HepG2 (cell line): ENCODE results near the gene OPN1LW. TPM values are rescaled to one million over a fixed set of nuclear protein-coding genes. Genes with fewer than 3 reads are reported as not detected.

Source experiments
- ATAC-seq: fragments of 200-7000 bp; cut with Tn5 transposase; 3 replicates; pipeline ENCODE4 v1.9.1; 2020; ENCODE audit warnings: mild to moderate bottlenecking, moderate library complexity
- BruUV-seq: library from RNA; stranded (reverse); fragments of 400-500 nt; replicated peaks from 2 replicates; lab custom pipeline; 2021; lab: Mats Ljungman, UMichigan
- CTCF ChIA-PET: fragments of 300-600 bp; formaldehyde crosslinking; extraction: SDS; loops from one replicate; lab custom pipeline; 2021; ENCODE audit warnings: low total read pairs, inconsistent platforms, low intra/inter-chr PET ratio; lab: Yijun Ruan, JAX
- POLR2A ChIA-PET: fragments of 350-600 bp; sonication (Branson Sonifier 250); formaldehyde crosslinking; loops from one replicate; lab custom pipeline; 2020; ENCODE audit warnings: antibody characterized with exemption, inconsistent platforms; lab: Yijun Ruan, JAX
- DNase-seq: peaks from one replicate; pipeline ENCODE4 v3.0.0-alpha.2; 2015; ENCODE audit warnings: low spot score
- FAIRE-seq: peaks from 3 replicates; lab custom pipeline; 2011; peaks lifted over from hg19 to GRCh38; lab: Jason Lieb, UNC
- H2AFZ ChIP-seq: one replicate; pipeline ENCODE4 v1.6.1; 2011; ENCODE audit warnings: low read length, inconsistent platforms
- H3K27ac ChIP-seq: fragments of 300-600 bp; 3 replicates; pipeline ENCODE4 v1.8.0; 2011; ENCODE audit warnings: mixed run types, mild to moderate bottlenecking, mixed read lengths, low read length, inconsistent platforms; ENCODE audit not compliant: insufficient read depth; ENCODE audit errors: extremely low read length
- H3K27me3 ChIP-seq, 2 experiments: fragments of 200-600 bp in 1 of 2; 2 replicates in 1 of 2; 3 replicates in 1 of 2; pipeline versions ENCODE4 v1.6.0 to v1.8.0; 2011; ENCODE audit warnings: low read length in 2 of 2, mild to moderate bottlenecking in 2 of 2, moderate library complexity in 2 of 2, inconsistent platforms in 1 of 2; ENCODE audit not compliant: insufficient read depth in 2 of 2, control insufficient read depth in 1 of 2
- H3K36me3 ChIP-seq, 2 experiments: fragments of 200-600 bp in 1 of 2; replicated peaks in 1 of 2; 2 replicates in 1 of 2; 3 replicates in 1 of 2; pipeline versions ENCODE4 v1.5.1 to v1.8.0; 2011; ENCODE audit warnings: low read length in 2 of 2, inconsistent platforms in 1 of 2; ENCODE audit not compliant: insufficient read depth in 2 of 2, control insufficient read depth in 1 of 2
- H3K4me1 ChIP-seq: 2 replicates; pipeline ENCODE4 v1.5.1; 2012; ENCODE audit warnings: low read length, inconsistent platforms; ENCODE audit not compliant: insufficient read depth
- H3K4me2 ChIP-seq: 2 replicates; pipeline ENCODE4 v1.6.0; 2011; ENCODE audit warnings: low read depth, low read length, inconsistent platforms
- H3K4me3 ChIP-seq, 3 experiments: fragments of 200-600 bp in 1 of 3; sonication (generic), shearing (Covaris generic) in 1 of 3; replicated peaks in 1 of 3; 2 replicates each; pipeline ENCODE4 v1.5.1; 2011 to 2016; ENCODE audit warnings: low read length in 3 of 3, inconsistent platforms in 2 of 3, low read depth in 2 of 3, mild to moderate bottlenecking in 2 of 3, control low read depth in 1 of 3, mixed read lengths in 1 of 3; ENCODE audit not compliant: insufficient read depth in 1 of 3
- H3K79me2 ChIP-seq: one replicate; pipeline ENCODE4 v1.6.1; 2011; ENCODE audit warnings: low read length, inconsistent platforms; ENCODE audit not compliant: insufficient read depth
- H3K9ac ChIP-seq: 2 replicates; pipeline ENCODE4 v1.6.0; 2011; ENCODE audit warnings: mild to moderate bottlenecking, low read depth, low read length, inconsistent platforms; ENCODE audit not compliant: insufficient read depth
- H3K9me3 ChIP-seq: 2 replicates; pipeline ENCODE4 v1.5.1; 2012; ENCODE audit warnings: mild to moderate bottlenecking, low read length
- H4K20me1 ChIP-seq: 2 replicates; pipeline ENCODE4 v1.6.0; 2011; ENCODE audit warnings: inconsistent platforms, mild to moderate bottlenecking, low read length, moderate library complexity; ENCODE audit not compliant: insufficient read depth
- ETV6 ChIP-seq: sonication (generic); formaldehyde crosslinking; conservative IDR thresholded peaks from 2 replicates; pipeline ENCODE4 v1.4.0; 2020; ENCODE audit warnings: missing genetic modification reagents
- EZH2 ChIP-seq: conservative IDR thresholded peaks from 2 replicates; pipeline ENCODE4 v1.6.1; 2012; ENCODE audit warnings: mild to moderate bottlenecking, low read depth, low read length, moderate library complexity
- GMEB2 ChIP-seq: IDR thresholded peaks from 2 replicates; pipeline ENCODE4 v1.6.1; 2016; ENCODE audit warnings: missing biosample characterization, missing genetic modification reagents, low read depth
- HHEX ChIP-seq: IDR thresholded peaks from 2 replicates; pipeline ENCODE4 v1.6.1; 2016; ENCODE audit warnings: control low read depth
- HINFP ChIP-seq: sonication (generic); formaldehyde crosslinking; IDR thresholded peaks from 2 replicates; pipeline ENCODE4 v1.4.0; 2020; ENCODE audit warnings: low read depth, mild to moderate bottlenecking, missing genetic modification reagents
- KDM2A ChIP-seq: sonication (generic); formaldehyde crosslinking; IDR thresholded peaks from 2 replicates; pipeline ENCODE4 v1.4.0; 2020; ENCODE audit warnings: low read depth, missing genetic modification reagents, borderline replicate concordance
- NR0B2 ChIP-seq: sonication (generic); formaldehyde crosslinking; IDR thresholded peaks from 2 replicates; pipeline ENCODE4 v1.4.0; 2020; ENCODE audit warnings: mild to moderate bottlenecking, missing genetic modification reagents
- REL ChIP-seq: sonication (generic); formaldehyde crosslinking; conservative IDR thresholded peaks from 2 replicates; pipeline ENCODE4 v1.8.0; 2022; ENCODE audit warnings: mild to moderate bottlenecking, missing genetic modification reagents, moderate library complexity
- SALL1 ChIP-seq: sonication (generic); formaldehyde crosslinking; IDR thresholded peaks from 2 replicates; pipeline ENCODE4 v1.8.0; 2022; ENCODE audit warnings: mild to moderate bottlenecking, missing genetic modification reagents
- ZBTB34 ChIP-seq: sonication (generic); formaldehyde crosslinking; IDR thresholded peaks from 2 replicates; pipeline ENCODE4 v1.8.0; 2022; ENCODE audit warnings: mild to moderate bottlenecking, missing genetic modification reagents
- ZNF260 ChIP-seq: sonication (generic); formaldehyde crosslinking; IDR thresholded peaks from 2 replicates; pipeline ENCODE4 v1.4.0; 2020; ENCODE audit warnings: missing genetic modification reagents, low read depth, mild to moderate bottlenecking, borderline replicate concordance
- ZNF30 ChIP-seq: sonication (generic); formaldehyde crosslinking; IDR thresholded peaks from 2 replicates; pipeline ENCODE4 v1.5.0; 2020; ENCODE audit warnings: mild to moderate bottlenecking, missing genetic modification reagents
- ZNF333 ChIP-seq: sonication (generic); formaldehyde crosslinking; IDR thresholded peaks from 2 replicates; pipeline ENCODE4 v1.4.0; 2020; ENCODE audit warnings: mild to moderate bottlenecking, missing genetic modification reagents, borderline replicate concordance
- ZNF780A ChIP-seq: sonication (generic); formaldehyde crosslinking; IDR thresholded peaks from 2 replicates; pipeline ENCODE4 v1.8.0; 2022; ENCODE audit warnings: mild to moderate bottlenecking, missing genetic modification reagents, moderate library complexity
- ZNF879 ChIP-seq: sonication (generic); formaldehyde crosslinking; IDR thresholded peaks from 2 replicates; pipeline ENCODE4 v1.8.1; 2023; ENCODE audit warnings: missing genetic modification reagents
- WGBS: methylation state at CpG from one replicate; pipeline ENCODE4 v1.1.6; 2017; ENCODE audit warnings: low lambda C conversion rate; 5-methylcytosine and 5-hydroxymethylcytosine counted together
- in situ Hi-C: cut with HindIII; loops from 2 replicates; pipeline ENCODE4 v1.10.0; 2017; ENCODE audit warnings: low pct_unique_long_range_greater_than_20kb; ENCODE audit not compliant: extremely low pct_ligation_motif_present
- intact Hi-C: fragments of 100-400 bp; cut with micrococcal nuclease; formaldehyde crosslinking; loops from one replicate; pipeline ENCODE4 v1.10.0; 2022; ENCODE audit not compliant: unreplicated experiment
- polyA plus RNA-seq, 8 experiments: library from polyadenylated mRNA; depleted of rRNA in 3 of 8; stranded (reverse) in 7 of 8; unstranded in 1 of 8; fragments of >200 nt; fragmentation: Illumina TruSeq in 4 of 8; extraction: Trizol in 4 of 8; gene quantifications; 2 replicates each; pipeline versions ENCODE4 v1.2.1 to v1.2.3, GENCODE V29; 2011 to 2016; ENCODE audit warnings: low read depth in 4 of 8, missing spikeins in 1 of 8, mixed read lengths in 1 of 8; ENCODE audit not compliant: insufficient read depth in 1 of 8
- total RNA-seq, 5 experiments: library from RNA; depleted of rRNA; stranded (reverse); fragments of >200 nt; fragmentation: Illumina TruSeq; extraction: Trizol; gene quantifications; 2 replicates each; pipeline ENCODE4 v1.2.3, GENCODE V29; 2016; ENCODE audit warnings: low read depth in 1 of 5

The OPN1LW gene
- total and polyA plus RNA-seq, 2 of the 13 experiments (the other 11 are each of a cell fraction or from before 2014, with no cell fraction given): not detected

GRCh38 chrX:154113729-154114128, 30.3 kb upstream of the OPN1LW start:
- no peak for FAIRE-seq
- Histone ChIP-seq H3K4me3 (no peak overlapping the region), H3K27ac (no peak overlapping the region), H2AFZ (no peak overlapping the region), H3K79me2 (no peaks in the 10 kb centered on the region), H3K36me3 (no peaks in the 10 kb centered on the region), H3K9me3 (no peaks in the 10 kb centered on the region), H4K20me1 (no peaks in the 10 kb centered on the region), H3K27me3 (peaks cover 1 to 11% of the 10 kb centered on the region in 2 experiments; a peak in 3 of 5 replicates), H3K9ac (no peak overlapping the region), H3K4me1 (no peaks in the 10 kb centered on the region), H3K4me2 (no peak overlapping the region)
- intact Hi-C loops (no loop called here), in situ Hi-C loops (no loop called here)
- ATAC-seq: no peak
- CTCF ChIA-PET: no interaction called here
- WGBS: 16% methylated on average over 6 of the region's 6 CpGs
- TF ChIP-seq ZNF30 (CRISPR knock-in tag): no peak
- no TSS peak for BruUV-seq
- POLR2A ChIA-PET: no interaction called here
- DNase-seq: no peak

- FAIRE-seq: no peak
- CTCF ChIA-PET: no interaction called here
- no peak overlapping the region for H3K4me3 ChIP-seq
- TF ChIP-seq NR0B2 (CRISPR knock-in tag): no peak
- TF ChIP-seq EZH2: no peak
- no peak for TF ChIP-seq SALL1 (CRISPR knock-in tag)
- no peak for TF ChIP-seq ZNF780A (CRISPR knock-in tag)
- no peak for TF ChIP-seq ZNF879 (CRISPR knock-in tag)
- no peak for TF ChIP-seq ZNF260 (CRISPR knock-in tag)
- no peak for TF ChIP-seq HINFP
- TF ChIP-seq ZNF333 (CRISPR knock-in tag): no peak
- no peak for TF ChIP-seq REL (CRISPR knock-in tag)
- no peak for TF ChIP-seq ZBTB34 (CRISPR knock-in tag)
- TF ChIP-seq ETV6: no peak
- no peak for TF ChIP-seq GMEB2
- TF ChIP-seq HHEX (CRISPR knock-in tag): no peak
- TF ChIP-seq KDM2A: no peak
Measured at GRCh38 chrX:154114652-154115051, 29.4 kb upstream of the OPN1LW start.

More at GRCh38 chrX:154114652-154115051, 29.4 kb upstream of the OPN1LW start:
- 70% methylated on average over 5 of the region's 5 CpGs for WGBS
- H4K20me1 ChIP-seq: no peaks in the 10 kb centered on the region
- H3K4me2 ChIP-seq: no peak overlapping the region
- H2AFZ ChIP-seq: no peak overlapping the region
- H3K27me3 ChIP-seq: peaks cover 1 to 11% of the 10 kb centered on the region in 2 experiments; a peak in 3 of 5 replicates
- in situ Hi-C loops: no loop called here
- no TSS peak for BruUV-seq
- no peaks in the 10 kb centered on the region for H3K4me1 ChIP-seq
- POLR2A ChIA-PET: no interaction called here
- no peak overlapping the region for H3K9ac ChIP-seq
- no peaks in the 10 kb centered on the region for H3K9me3 ChIP-seq
- H3K36me3 ChIP-seq: no peaks in the 10 kb centered on the region
- H3K27ac ChIP-seq: no peak overlapping the region
- H3K79me2 ChIP-seq: no peaks in the 10 kb centered on the region
- intact Hi-C loops: no loop called here
- ATAC-seq (no peak), DNase-seq (no peak)
